Hippocampal formation (tissue), 2 donors: ENCODE data around the gene UBB.

Source experiments
- DNase-seq, 2 donors: peaks; one replicate each; lab custom pipeline; 2025; lab: John Stamatoyannopoulos, UW

UBB gene

GRCh38 chr17:16380640-16381495 is at the start of gene UBB:
Gene UBB, plus strand, starts transcription at chr17:16381091. Its CDS starts 817 bp downstream, at chr17:16381908.
- peak; percentile 87 to 90 for DNase-seq

DNA sequence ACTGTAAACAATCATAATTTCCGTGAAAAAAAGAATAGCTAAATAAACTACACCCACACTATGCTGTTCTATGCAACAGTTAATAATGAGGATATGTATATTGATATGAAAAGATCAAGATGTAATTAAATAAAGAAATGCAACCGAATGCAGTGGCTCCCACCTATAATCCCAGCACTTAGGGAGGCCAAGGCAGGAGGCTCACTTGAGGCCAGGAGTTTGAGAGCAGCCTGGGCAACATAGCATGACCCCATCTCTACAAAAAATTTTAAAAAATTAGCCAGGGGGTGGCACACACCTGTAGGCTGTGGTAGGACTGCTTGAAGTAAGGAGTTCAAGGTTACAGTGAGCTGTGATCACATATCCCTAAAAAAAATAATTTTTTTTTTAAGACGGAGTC is 42.5 kb upstream of the UBB start:
- DNase-seq, result no peak

DNA sequence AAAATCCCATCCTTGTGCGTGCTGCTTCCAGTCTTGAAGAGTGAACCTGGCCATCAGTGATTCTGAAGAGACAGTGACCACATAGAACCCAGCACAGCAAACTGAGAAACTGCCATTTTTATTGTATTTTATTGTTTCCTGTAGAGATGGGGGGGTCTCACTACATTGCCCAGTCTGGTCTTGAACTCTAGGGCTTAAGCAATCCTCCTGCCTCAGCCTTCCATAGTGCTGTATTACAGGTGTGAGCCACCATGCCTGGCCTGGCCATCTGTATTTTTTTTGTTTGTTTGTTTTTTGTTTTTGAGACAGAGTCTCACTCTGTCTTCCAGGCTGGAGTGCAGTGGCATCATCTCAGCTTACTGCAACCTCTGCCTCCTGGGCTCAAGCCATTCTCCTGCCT is 41.5 kb upstream of the UBB start:
- DNase-seq, result no peak

DNA sequence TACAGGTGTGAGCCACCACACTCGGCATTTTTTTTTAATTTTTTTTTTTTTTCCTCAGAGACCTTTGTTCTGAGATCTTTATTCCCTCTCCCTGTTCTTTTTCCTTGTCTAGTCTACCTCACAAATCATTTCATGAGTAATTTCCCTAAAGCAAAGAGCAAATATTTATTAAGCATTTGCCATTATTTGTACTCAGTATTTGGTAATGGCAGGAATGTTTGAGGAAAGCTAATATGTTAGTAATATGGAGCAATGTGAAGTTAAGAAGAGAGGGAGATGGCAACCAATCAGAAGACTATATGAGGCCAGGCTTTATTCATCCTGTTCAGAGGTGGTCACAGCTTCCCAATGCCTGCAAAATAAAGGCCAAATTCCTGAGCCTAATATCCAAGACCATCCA is 40.9 kb upstream of the UBB start:
- DNase-seq, result no peak

DNA sequence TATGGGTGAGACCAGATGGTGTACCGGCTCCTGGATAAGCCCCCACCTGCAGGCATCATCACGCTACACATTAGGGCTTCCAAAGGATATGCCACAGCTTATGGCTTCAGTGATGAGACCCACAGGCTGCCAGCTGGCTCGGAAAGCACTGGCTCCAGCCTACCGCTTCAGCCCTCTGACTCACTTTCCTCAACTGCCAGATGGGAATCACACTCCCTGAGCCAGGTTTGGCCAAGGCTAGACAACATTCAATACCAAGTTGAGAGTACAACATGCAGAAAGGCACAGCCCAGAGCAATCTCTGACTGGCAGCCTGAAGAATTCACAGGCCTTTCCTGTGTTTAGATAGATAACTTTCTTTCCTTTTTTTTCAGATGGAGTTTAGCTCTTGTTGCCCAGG is 37.9 kb upstream of the UBB start:
- no peak for DNase-seq

DNA sequence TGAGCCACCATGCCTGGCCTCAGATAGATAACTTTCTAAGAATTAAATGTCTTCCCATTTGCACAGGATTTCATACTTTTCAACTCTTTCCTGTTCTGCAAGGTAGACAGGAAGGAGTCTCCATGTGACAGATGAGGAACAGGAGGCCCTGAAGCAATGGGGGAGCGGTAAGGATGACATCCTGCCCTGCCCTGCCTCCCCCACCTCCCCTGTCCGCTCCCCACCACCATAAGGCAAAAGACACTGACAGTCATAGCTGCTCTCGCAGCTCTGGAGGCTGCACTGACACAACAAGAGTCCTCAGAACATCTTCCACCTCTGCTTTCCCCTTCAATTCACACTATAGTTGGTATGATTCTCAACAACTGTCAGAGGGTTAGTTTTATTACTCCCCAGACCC is 37.3 kb upstream of the UBB start:
- no peak for DNase-seq

GRCh38 chr17:16345565-16345964 is 35.3 kb upstream of the UBB start:
- no peak for DNase-seq

DNA sequence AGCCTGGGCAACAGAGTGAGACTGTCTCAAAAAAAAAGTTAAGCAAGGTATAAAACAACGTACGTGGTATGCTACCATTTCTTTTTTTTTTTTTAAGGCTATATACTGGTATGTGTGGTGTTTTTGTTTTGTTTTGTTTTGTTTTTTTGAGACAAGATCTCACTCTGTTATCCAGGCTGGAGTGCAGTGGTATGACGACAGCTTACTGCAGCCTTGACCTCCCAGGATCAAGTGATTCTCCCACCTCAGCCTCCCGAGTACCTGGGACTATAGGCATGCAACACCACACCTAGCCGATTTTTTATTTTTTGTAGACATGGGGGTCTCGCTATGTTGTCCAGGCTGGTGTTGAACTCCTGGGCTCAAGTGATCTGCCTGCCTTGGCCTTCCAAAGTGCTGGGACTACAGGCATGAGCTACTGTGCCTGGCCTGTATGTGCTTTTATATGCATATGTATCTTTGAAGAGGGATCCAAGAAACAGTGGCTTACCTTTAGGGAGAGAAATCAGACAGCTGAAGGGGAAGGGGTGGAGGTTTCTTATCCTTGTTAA is 34.1 kb upstream of the UBB start:
- no peak for DNase-seq

- no peak for DNase-seq
Measured at GRCh38 chr17:16348586-16348985, 32.3 kb upstream of the UBB start.

- DNase-seq, result no peak
Measured at GRCh38 chr17:16349431-16349830, 31.5 kb upstream of the UBB start.

DNA sequence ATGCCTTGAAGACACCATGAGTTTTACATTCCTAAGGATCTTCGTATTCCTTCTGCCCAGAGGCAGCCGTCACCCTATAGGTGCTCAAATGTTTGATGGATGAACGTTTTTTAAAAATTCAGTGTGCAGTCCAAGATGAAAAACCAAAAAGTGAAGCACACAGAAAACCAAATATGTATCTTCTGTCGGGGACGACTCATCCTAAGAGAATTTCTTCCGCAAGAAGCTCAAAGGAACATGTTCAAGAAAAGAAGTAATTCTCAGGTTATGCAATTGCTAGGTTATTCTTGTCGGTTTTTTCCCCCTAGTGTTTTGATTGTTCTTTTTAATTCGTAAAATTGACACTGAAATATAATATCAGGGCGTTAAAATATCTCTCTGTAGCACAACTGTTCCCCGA is 29.1 kb upstream of the UBB start:
- no peak for DNase-seq

DNA sequence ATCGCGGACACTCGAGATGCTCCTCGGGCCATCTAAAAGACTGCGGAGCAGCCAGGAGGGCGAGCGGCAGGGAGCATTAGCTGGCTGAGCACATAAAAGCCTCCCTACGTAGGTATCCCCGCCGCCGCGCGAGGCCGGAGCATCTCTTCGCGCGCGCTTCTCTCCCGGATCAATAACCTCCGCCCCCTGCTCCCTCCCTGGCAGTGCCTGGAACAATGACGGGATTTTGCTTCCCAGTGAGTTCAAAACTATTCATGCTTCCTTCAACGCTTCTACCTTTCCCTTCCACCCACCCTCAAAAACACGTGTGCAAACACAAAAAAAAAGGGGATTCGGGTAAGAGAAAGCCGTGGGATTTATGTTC is 28.6 kb upstream of the UBB start:
- DNase-seq, result peak in 1 of 2 donors; percentile 25

GRCh38 chr17:16352667-16353316 is 28.1 kb upstream of the UBB start:
- peak in 1 of 2 donors; percentile 27 for DNase-seq

GRCh38 chr17:16353317-16354174 is 27.3 kb upstream of the UBB start, which contains the start of gene CENPV:
Gene CENPV, minus strand, starts transcription at chr17:16353469. Its CDS starts 33 bp downstream, at chr17:16353436.
- peak in 1 of 2 donors; percentile 22 for DNase-seq

DNA sequence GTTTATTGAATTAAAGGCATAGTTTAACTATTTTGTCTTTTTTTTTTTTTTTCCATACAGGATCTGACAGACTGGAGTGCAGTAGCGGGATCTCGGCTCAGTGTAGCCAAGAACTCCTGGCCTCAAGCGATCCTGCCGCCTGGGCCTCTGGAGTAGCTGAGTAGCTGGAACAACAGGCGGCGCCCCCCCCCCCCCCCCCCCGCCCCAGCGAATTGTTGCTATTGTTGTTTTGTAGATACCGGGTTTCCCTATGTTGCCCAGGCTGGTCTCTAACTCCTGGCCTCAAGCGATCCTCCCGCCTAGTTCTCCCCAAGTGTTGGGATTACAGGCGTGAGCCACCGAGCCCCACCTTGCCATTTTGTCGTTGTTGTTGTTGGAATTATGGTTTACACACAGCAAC is 26.3 kb upstream of the UBB start:
- no peak for DNase-seq

DNA sequence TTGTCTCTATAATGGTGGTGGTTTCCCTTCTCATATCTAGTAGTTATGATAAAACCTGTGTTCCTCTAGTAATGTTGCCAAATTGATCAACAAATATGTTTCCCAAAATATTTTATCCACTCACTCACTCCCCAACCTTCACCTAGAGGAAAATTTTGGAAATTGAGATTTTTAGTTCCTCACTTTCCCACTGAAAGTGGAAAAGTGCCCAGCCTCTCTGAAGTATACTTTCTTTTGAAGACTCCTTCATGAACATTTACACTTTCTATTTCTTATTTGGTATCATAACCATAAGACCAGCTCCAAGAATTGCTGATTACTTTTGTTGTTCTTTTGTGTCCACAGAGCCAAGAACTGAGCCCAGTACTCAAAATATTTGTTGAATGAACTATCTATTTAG is 22.5 kb upstream of the UBB start:
- DNase-seq, result no peak

DNA sequence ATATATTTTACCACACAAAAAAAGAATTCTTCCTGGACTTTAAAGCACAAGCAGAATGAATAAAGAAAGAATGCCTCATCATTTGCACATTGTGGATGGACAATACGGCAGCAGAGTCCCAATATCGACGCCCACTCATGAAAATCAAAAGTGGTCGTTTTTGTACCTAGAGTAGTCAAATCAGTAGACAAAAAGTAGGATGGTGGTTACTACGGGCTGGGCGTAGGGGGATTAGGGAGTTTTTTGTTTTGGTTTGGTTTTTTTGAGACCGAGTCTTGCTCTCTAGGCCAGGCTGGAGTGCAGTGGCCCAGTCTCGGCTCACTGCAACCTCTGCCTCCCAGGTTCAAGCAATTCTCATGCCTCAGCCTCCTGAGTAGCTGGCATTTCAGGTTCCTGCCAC is 19.0 kb upstream of the UBB start:
- DNase-seq, result no peak

- peak; percentile 72 to 77 for DNase-seq
Measured at GRCh38 chr17:16363749-16364536, 16.9 kb upstream of the UBB start.

DNA sequence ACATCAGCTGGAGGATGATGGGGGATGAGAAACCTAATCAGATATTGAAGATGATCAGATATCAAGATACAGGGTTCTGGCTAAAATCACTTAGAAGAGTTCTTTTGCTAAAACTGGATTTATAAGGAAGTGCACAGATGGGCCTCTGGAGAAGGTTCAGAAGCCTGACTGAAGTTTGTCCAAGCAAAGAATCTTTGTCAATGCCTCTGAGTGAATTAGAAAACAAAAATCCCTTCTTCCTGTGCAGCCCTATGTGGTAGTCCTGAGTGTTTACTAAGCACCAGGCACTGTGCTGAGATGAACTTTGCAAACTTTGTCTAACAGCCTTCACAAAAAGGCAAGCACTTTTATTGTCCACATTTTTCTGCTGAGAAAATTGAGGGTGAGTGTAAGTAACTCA is 16.3 kb upstream of the UBB start:
- no peak for DNase-seq

- no peak for DNase-seq
Measured at GRCh38 chr17:16371742-16372141, 9.1 kb upstream of the UBB start.
